H7 (cell line): ENCODE results near the gene SARM1. TPM values are rescaled to one million over a fixed set of nuclear protein-coding genes. Genes with fewer than 3 reads are reported as not detected.
A peak's percentile ranks its signal among the peaks of the same experiment; 100 is the strongest.

ENCODE experiments used
- DNase-seq: peaks from one replicate; pipeline ENCODE4 v3.0.0; 2012
- H3K27me3 ChIP-seq: 2 replicates; pipeline ENCODE4 v1.6.0; 2011; ENCODE audit warnings: mild to moderate bottlenecking, low read length; ENCODE audit not compliant: control insufficient read depth, insufficient read depth
- H3K36me3 ChIP-seq: replicated peaks from 2 replicates; pipeline ENCODE4 v1.5.1; 2011; ENCODE audit warnings: low read length; ENCODE audit not compliant: control insufficient read depth, insufficient read depth
- H3K4me3 ChIP-seq: 2 replicates; pipeline ENCODE4 v1.5.1; 2011; ENCODE audit warnings: low read depth, mild to moderate bottlenecking, control low read depth, low read length, moderate library complexity; ENCODE audit not compliant: insufficient read depth
- total RNA-seq: library from RNA; depleted of rRNA; stranded (reverse); fragments of >200 nt; shearing (Covaris generic); gene quantifications from 2 replicates; pipeline ENCODE4 v1.2.3, GENCODE V29; 2014

SARM1 gene
- total RNA-seq, 1 experiment from 2014 or later: 0.62 TPM

GRCh38 chr17:28346746-28347246 is 24.7 kb upstream of the SARM1 start:
- H3K36me3 ChIP-seq: peaks cover 33% of the 10 kb centered on the region
- H3K4me3 ChIP-seq: no peak overlapping the region
- H3K27me3 ChIP-seq: no peaks in the 10 kb centered on the region
- peak; percentile 63 for DNase-seq

GRCh38 chr17:28347261-28347891 is 24.1 kb upstream of the SARM1 start:
- Histone ChIP-seq H3K4me3 (no peak overlapping the region), H3K27me3 (no peaks in the 10 kb centered on the region), H3K36me3 (peaks cover 30% of the 10 kb centered on the region)
- no peak for DNase-seq

GRCh38 chr17:28348979-28349378 is 22.5 kb upstream of the SARM1 start:
- no peak for DNase-seq
- Histone ChIP-seq H3K27me3 (no peaks in the 10 kb centered on the region), H3K36me3 (peaks cover 38% of the 10 kb centered on the region), H3K4me3 (no peak overlapping the region)

- H3K27me3 ChIP-seq: no peaks in the 10 kb centered on the region
- DNase-seq: no peak
- peaks cover 46% of the 10 kb centered on the region for H3K36me3 ChIP-seq
- H3K4me3 ChIP-seq: no peak overlapping the region
Observed at GRCh38 chr17:28350271-28350670, 21.2 kb upstream of the SARM1 start.

- peaks cover 30% of the 10 kb centered on the region for H3K36me3 ChIP-seq
- H3K4me3 ChIP-seq: peak within 1 kb of the TSS; percentile 89
- DNase-seq: peak; percentile 99
- H3K27me3 ChIP-seq: no peaks in the 10 kb centered on the region
Observed at GRCh38 chr17:28357061-28357900, 14.2 kb upstream of the SARM1 start, which contains the start of gene POLDIP2. Gene POLDIP2, minus strand, starts transcription at chr17:28357527. Its CDS starts 79 bp downstream, at chr17:28357448.

DNA sequence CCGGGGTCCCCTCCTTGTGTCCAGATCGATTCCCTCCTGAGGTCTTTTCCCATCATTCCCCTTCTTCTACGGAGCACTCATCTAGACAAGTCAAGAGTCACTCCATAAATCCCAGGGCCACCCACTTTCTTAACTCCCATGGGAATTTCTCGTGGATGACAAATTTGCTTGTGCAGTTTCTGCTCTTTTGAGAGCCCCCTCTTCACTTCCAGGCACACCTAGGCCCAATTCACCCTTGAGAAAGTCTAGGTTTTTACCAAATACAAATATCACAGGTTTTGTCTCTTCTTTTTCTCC is 13.6 kb upstream of the SARM1 start:
- peaks cover 28% of the 10 kb centered on the region for H3K36me3 ChIP-seq
- H3K4me3 ChIP-seq: peak overlapping the region; percentile 89
- no peak for DNase-seq
- H3K27me3 ChIP-seq: no peaks in the 10 kb centered on the region

DNA sequence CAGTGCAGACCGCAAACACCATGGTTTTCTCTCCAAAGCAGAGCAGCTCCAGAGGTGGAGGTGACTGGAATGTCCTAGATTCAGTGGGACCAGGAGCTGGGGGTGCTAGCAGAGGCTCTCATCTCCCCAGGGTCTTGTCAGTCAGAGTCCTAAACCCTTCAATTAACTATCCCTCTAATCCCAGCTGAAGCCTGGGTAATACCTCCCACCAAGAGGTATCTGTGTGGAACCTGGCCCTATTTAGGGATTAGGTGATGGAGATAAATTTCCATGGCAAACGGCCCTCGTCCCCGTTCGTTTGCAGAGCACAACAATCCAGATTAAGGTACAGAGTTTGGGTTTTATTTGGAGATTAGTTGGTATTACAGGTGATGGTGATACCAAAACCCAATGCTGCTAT is 8.3 kb upstream of the SARM1 start:
- DNase-seq: no peak
- Histone ChIP-seq H3K36me3 (peaks cover 8% of the 10 kb centered on the region), H3K4me3 (no peak overlapping the region)

DNA sequence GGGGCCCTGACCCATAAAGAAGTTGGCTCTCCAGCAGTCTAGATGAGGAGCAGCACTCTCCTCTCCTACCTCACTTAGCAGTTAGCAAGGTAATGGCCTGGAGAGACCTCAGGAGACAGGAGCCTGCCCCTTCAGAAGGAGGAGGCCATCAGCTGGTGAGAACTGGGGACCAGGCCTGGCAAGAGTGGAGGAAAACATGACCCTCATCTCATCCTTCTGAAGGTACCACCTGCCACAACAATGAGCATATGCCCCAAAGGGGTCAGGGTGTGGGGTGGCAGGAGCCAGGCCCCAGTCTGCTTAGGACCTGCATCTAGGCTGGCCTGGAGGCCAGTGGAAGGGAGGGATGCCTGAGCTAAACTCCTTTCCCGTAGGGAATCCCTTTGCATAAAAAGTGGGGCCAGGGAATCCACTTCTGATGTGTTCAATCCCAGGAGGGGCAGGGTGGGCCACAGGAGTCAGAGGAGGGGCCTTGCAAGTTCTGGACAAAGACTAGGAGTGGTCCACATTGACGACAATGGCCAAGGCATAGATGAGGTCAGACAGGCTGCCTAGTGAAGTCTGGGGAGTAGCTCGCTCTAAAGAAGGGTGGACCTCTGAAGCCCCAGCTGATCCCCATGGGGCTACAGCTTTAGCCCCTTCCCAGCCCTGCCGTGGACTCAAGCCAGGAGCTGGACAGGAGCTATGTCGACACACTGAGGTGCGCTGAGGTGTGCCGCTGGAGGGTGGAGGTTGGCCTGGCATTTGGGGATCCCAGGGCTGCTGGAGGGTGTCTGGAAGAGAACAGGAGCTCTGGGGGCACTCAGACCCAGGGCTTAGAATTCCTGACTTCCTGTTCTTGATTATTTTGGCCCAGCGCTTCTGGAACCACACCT is 7.5 kb upstream of the SARM1 start:
- peaks cover 8% of the 10 kb centered on the region for H3K36me3 ChIP-seq
- no peak overlapping the region for H3K4me3 ChIP-seq
- no peak for DNase-seq
- no peaks in the 10 kb centered on the region for H3K27me3 ChIP-seq

More for the DNA sequence above, 8.3 kb upstream of the SARM1 start:
- no peaks in the 10 kb centered on the region for H3K27me3 ChIP-seq

DNA sequence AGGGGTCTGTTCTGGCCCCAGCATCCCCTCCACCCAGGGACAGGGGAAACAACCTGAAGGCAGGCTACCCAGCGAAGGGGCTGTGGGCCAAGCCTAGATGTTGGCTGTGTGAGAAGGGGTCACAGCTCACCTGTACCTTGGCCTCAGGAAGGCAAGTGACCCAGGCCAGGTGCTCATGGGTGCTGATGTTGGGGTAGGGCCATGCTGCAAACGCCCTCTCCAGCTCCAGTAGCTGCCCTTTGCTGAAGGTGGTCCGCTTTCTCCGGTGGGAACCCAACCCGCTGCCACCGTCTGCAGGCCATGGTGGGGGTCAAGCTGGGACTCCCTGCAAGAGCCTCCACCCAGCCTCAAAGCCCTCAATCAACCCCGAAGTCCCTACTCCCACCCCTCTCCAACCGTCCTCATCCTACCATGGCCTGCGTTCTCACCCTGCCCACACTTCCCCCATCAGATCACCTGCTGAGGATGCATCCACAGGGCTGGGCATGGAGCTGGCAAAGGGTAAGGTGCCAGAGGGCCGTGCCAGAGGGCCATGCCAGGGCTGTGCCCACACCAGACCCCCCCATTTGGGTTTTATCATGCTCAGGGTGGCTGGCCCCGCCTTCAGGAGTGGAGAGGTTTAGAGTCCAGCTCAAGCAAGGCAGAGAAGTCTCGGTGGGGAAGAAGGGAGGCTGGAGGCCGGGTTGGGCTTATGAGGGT is 6.7 kb upstream of the SARM1 start, which contains the start of gene SEBOX:
Gene SEBOX, minus strand, starts transcription at position 535 of the 699 bp plus-strand sequence. Its CDS starts 48 bp downstream, at position 487.
- no peak for DNase-seq
- H3K4me3 ChIP-seq: no peak within 1 kb of the TSS
- H3K36me3 ChIP-seq: peaks cover 4% of the 10 kb centered on the region
- H3K27me3 ChIP-seq: no peaks in the 10 kb centered on the region

DNA sequence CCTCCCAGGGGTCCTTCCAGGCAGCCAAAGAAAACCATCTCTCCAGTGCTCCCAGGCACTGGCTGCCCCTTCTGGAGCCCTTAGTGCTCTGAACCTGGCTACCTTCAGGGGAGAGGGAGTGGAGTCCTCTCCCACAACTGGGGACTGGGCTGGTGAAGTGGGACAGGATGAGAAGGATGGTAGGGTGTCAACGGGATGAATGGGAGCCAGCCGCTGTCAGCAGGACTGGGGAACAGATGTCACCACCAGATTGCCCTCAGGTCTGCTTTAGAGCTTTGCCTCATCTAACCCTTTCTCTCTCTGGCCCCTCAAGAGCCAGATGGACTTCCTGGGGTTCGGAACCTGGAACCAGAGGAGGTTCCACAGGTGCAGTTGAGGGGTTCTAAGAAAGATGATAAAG is 6.0 kb upstream of the SARM1 start:
- no peaks in the 10 kb centered on the region for H3K27me3 ChIP-seq
- DNase-seq: no peak
- H3K36me3 ChIP-seq: peaks cover 1% of the 10 kb centered on the region
- no peak overlapping the region for H3K4me3 ChIP-seq

- peak; percentile 70 for DNase-seq
- Histone ChIP-seq H3K36me3 (no peaks in the 10 kb centered on the region), H3K4me3 (no peak overlapping the region), H3K27me3 (peaks cover under 1% of the 10 kb centered on the region; the same call in 1 of the 2 replicates)
Observed at GRCh38 chr17:28366605-28367004, 4.9 kb upstream of the SARM1 start.

DNA sequence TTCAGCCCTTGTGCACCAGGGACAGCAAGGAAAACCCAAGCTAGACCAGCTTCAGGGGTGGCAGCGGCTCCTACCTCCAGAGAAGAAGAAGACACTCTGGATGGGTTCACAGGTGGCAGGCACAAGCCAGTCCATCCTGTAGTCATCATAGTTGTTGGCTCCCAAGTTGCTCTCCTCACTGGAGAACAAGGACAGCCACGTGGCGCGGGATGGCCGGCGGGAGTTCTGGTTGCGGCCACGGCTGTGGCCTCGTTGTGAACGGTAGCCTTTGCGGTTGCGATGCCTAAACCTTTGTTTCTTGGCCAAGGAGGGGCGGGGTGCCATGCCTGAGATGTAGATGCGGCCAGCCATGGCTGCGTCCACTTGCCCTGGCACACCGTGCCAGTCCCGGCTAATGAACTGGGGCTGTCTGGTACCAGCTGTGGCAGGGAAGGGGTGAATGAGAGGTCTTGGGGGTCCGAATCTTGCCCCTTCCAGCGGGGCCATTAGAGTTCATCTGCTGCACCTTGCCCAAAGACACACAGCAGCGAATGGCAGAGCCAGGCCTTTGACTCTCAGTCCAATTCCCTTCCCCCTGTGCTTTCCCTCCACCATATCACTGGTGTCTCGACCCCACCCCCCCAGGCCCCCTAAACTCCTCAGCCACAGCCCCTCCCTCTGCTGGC is 3.7 kb upstream of the SARM1 start:
- peaks cover 11% of the 10 kb centered on the region for H3K27me3 ChIP-seq
- no peak for DNase-seq
- H3K4me3 ChIP-seq: no peak overlapping the region
- no peaks in the 10 kb centered on the region for H3K36me3 ChIP-seq

GRCh38 chr17:28368306-28368831 is 3.1 kb upstream of the SARM1 start:
- Histone ChIP-seq H3K4me3 (no peak overlapping the region), H3K27me3 (peaks cover 17% of the 10 kb centered on the region), H3K36me3 (no peaks in the 10 kb centered on the region)
- no peak for DNase-seq
